Common myeloid progenitor, CD34-positive (primary cell): ENCODE results near the gene ACADS.

ENCODE experiments used
- CTCF ChIA-PET: fragments of 350-600 bp; sonication (Branson Sonifier 250); formaldehyde crosslinking; loops from one replicate; lab custom pipeline; 2021; ENCODE audit warnings: antibody characterized with exemption; lab: Charles Lee
- POLR2A ChIA-PET: fragments of 350-600 bp; sonication (Branson Sonifier 250); formaldehyde crosslinking; loops from one replicate; lab custom pipeline; 2021; ENCODE audit warnings: antibody characterized with exemption; lab: Charles Lee
- DNase-seq, 3 donors: peaks; one replicate each; pipeline versions ENCODE4 v3.0.0 to v3.0.0-alpha.2; 2013
- H3K27ac ChIP-seq, 2 experiments: 1 replicate in 1 of 2; 2 replicates in 1 of 2; pipeline ENCODE4 v1.7.0; 2013; ENCODE audit warnings: inconsistent platforms in 2 of 2, low read length in 2 of 2, mild to moderate bottlenecking in 2 of 2, low read depth in 1 of 2, moderate library complexity in 1 of 2; ENCODE audit not compliant: severe bottlenecking in 2 of 2, insufficient read depth in 1 of 2, poor library complexity in 1 of 2
- H3K27me3 ChIP-seq, 5 experiments: replicated peaks in 2 of 5; 1 replicate in 3 of 5; 2 replicates in 2 of 5; pipeline versions ENCODE4 v1.6.1 to v1.7.0; 2013; ENCODE audit warnings: low read length in 4 of 5, mild to moderate bottlenecking in 2 of 5, moderate library complexity in 2 of 5, inconsistent platforms in 1 of 5; ENCODE audit not compliant: insufficient read depth in 5 of 5, control insufficient read depth in 4 of 5
- H3K36me3 ChIP-seq, 4 experiments: 1 replicate in 2 of 4; 2 replicates in 2 of 4; pipeline versions ENCODE4 v1.6.1 to v1.7.0; 2013; ENCODE audit warnings: low read length in 3 of 4, control low read depth in 1 of 4, mild to moderate bottlenecking in 1 of 4; ENCODE audit not compliant: control insufficient read depth in 4 of 4, insufficient read depth in 4 of 4
- H3K4me1 ChIP-seq, 4 experiments: 1 replicate in 3 of 4; 2 replicates in 1 of 4; pipeline versions ENCODE4 v1.6.1 to v1.7.1; 2013; ENCODE audit warnings: low read length in 3 of 4, mild to moderate bottlenecking in 3 of 4, control low read depth in 1 of 4, inconsistent platforms in 1 of 4, moderate library complexity in 1 of 4; ENCODE audit not compliant: control insufficient read depth in 4 of 4, insufficient read depth in 4 of 4; ENCODE audit errors: control extremely low read depth in 1 of 4
- H3K4me3 ChIP-seq, 7 experiments: 1 replicate in 4 of 7; 2 replicates in 3 of 7; pipeline versions ENCODE4 v1.5.1 to v1.7.0; 2013; ENCODE audit warnings: mild to moderate bottlenecking in 7 of 7, low read length in 6 of 7, moderate library complexity in 6 of 7, inconsistent platforms in 2 of 7, low read depth in 2 of 7, control low read depth in 1 of 7; ENCODE audit not compliant: insufficient read depth in 4 of 7, control insufficient read depth in 1 of 7; ENCODE audit errors: extremely low read depth in 1 of 7
- H3K9me3 ChIP-seq, 5 experiments: 1 replicate in 4 of 5; 2 replicates in 1 of 5; pipeline versions ENCODE4 v1.6.1 to v1.7.1; 2013; ENCODE audit warnings: low read length in 4 of 5, mild to moderate bottlenecking in 2 of 5, inconsistent platforms in 1 of 5, low read depth in 1 of 5, moderate library complexity in 1 of 5; ENCODE audit not compliant: control insufficient read depth in 4 of 5, insufficient read depth in 2 of 5; ENCODE audit errors: control extremely low read depth in 1 of 5
- WGBS: methylation state at CpG from one replicate; pipeline ENCODE4 v1.1.5; 2013; ENCODE audit not compliant: insufficient coverage; 5-methylcytosine and 5-hydroxymethylcytosine counted together

Gene ACADS

DNA sequence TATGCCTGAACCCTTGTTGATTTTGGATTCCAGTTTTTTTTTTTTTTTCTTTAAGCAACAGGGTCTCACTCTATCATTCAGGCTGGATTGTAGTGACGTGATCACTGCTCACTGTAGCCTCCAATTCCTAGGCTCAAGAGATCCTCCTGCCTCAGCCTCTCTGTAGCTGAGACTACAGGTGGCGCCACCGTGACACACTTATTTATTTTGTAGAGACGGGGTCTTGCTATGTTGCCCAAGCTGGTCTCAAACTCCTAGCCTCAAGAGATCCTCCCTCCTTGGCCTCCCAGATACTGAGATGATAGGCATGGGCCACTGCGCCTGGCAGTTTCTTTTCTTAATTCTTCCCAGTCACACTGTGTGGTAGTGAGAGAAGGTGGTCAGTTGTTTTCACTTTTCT lies 25.2 kb downstream of the ACADS start:
- H3K9me3 ChIP-seq = peaks cover 0 to 8% (median 0%) of the 10 kb centered on the region in 5 experiments
- H3K36me3 ChIP-seq = no peaks in the 10 kb centered on the region
- H3K27ac ChIP-seq = no peak overlapping the region
- ChIA-PET POLR2A (no interaction called here), CTCF (interaction anchor here (0.6 to 1.6 kb wide), 3 partner anchors 9 to 246 kb away, joined by 3 to 5 read pairs (median 3); no protein-coding TSS in a partner anchor)
- H3K27me3 ChIP-seq = no peaks in the 10 kb centered on the region
- peaks cover 0 to 2% (median 0%) of the 10 kb centered on the region in 4 experiments for H3K4me1 ChIP-seq
- WGBS = 93% methylated on average over 5 of the region's 5 CpGs
- DNase-seq = no peak
- no peak overlapping the region for H3K4me3 ChIP-seq

DNA sequence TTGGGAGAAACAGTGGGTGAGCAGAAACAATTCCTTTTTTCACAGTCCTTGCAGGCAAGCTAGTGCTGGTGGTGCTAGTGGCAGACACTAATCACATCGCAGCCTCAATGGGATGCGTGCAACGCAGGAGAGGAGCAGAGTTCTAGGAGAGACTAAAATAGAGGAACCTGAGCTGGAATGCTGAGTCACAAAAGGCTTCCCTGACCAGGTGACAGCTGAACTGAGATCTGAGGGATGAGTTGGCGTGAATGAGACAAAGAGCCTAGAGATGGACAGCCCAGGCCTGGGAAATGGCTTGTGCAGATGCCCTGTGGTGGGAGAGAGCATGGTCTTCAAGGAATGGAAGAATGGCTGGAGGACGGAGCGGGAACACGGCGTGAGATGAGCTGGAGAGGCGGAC lies 25.8 kb downstream of the ACADS start:
- no peak overlapping the region for H3K4me3 ChIP-seq
- 95% methylated on average over 8 of the region's 9 CpGs for whole genome bisulfite sequencing
- peaks cover 0 to 2% (median 0%) of the 10 kb centered on the region in 4 experiments for H3K4me1 ChIP-seq
- no peaks in the 10 kb centered on the region for H3K27me3 ChIP-seq
- no peak overlapping the region for H3K27ac ChIP-seq
- H3K9me3 ChIP-seq = peaks cover 0 to 8% (median 0%) of the 10 kb centered on the region in 5 experiments
- no peaks in the 10 kb centered on the region for H3K36me3 ChIP-seq
- CTCF ChIA-PET = interaction anchor here (0.8 to 1.6 kb wide), 2 partner anchors 9 to 12 kb away, joined by 3 to 5 read pairs; no protein-coding TSS in a partner anchor
- POLR2A ChIA-PET = no interaction called here
- DNase-seq = peak in 2 of 3 donors; percentile 37 to 46

DNA sequence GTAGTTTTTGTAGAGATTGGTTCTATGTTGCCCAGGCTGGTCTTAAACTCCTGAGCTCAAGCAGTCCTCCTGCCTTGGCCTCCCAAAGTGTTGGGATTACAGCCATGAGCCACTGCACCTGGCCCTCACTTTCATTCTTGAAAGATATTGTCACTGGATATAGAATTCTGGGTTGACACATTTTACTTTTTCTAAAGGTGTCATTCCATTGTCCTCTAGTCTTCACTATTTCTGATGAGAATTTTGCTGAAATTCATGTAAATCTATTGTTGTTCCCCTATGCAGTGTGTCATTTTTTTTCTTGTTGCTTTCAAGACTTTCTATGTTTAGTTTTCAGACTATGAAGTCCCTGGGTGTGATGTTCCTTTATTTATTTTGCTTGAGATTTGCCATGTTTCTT lies 29.2 kb downstream of the ACADS start:
- peaks cover 0 to 7% (median 0%) of the 10 kb centered on the region in 4 experiments for H3K4me1 ChIP-seq
- CTCF ChIA-PET = no interaction called here
- peaks cover 0 to 8% (median 0%) of the 10 kb centered on the region in 5 experiments for H3K9me3 ChIP-seq
- no peaks in the 10 kb centered on the region for H3K27me3 ChIP-seq
- POLR2A ChIA-PET = no interaction called here
- H3K4me3 ChIP-seq = no peak overlapping the region
- H3K36me3 ChIP-seq = peaks cover 0 to 1% (median 0%) of the 10 kb centered on the region in 4 experiments
- no peak overlapping the region for H3K27ac ChIP-seq
- DNase-seq = no peak

DNA sequence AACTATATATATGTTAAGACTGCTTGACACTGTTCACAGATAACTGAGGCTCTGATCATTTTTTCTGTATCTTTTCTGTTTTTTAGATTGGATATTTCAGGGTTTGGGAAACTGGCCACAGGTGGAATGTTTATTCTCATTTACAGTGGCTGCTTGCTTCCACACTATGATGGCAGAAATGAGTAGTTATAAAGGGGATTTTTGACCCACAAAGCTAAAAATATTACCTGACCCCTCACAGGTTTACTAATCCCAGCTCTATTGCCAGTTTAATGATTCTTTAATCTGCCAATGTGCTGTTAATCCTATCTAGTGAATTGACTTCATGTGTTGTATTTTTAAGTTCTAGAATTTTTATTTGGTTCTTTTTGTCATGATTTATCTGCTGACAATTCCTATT lies 29.6 kb downstream of the ACADS start:
- ChIA-PET POLR2A (no interaction called here), CTCF (no interaction called here)
- Histone ChIP-seq H3K4me1 (peaks cover 0 to 7% (median 0%) of the 10 kb centered on the region in 4 experiments), H3K4me3 (no peak overlapping the region), H3K36me3 (peaks cover 0 to 6% (median 1%) of the 10 kb centered on the region in 4 experiments), H3K27ac (no peak overlapping the region), H3K9me3 (peaks cover 0 to 8% (median 0%) of the 10 kb centered on the region in 5 experiments), H3K27me3 (no peaks in the 10 kb centered on the region)
- no peak for DNase-seq

DNA sequence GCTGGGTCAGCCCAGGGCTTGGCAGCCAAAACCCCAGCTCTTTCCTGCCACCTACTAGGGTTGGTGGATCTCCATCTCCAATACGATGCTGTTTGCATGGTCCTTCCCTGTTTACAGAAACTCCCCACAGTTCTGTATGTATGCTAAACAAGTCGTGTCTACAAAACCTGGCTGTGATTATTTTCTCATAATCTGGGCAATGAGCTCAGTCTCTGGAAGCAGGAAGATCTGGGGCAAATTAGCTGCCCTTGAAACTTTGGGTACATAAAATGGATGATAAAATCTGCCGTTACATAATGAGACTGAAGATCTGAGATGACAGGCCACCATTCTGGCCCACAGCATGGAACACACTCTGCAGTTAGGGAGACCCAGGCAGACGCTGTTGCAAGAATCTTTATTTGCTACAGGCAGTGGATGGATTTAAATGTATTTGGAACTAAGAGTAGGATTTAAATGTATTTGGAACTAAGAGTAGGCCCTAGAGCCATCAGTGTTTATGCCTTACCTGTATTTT lies 31.7 kb downstream of the ACADS start:
- POLR2A ChIA-PET = no interaction called here
- no peak overlapping the region for H3K4me3 ChIP-seq
- 100% methylated on average over 3 of the region's 4 CpGs for WGBS
- DNase-seq = no peak
- H3K27ac ChIP-seq = no peak overlapping the region
- H3K27me3 ChIP-seq = no peaks in the 10 kb centered on the region
- peaks cover 0 to 5% (median 0%) of the 10 kb centered on the region in 4 experiments for H3K4me1 ChIP-seq
- peaks cover 0 to 23% (median 10%) of the 10 kb centered on the region in 4 experiments for H3K36me3 ChIP-seq
- H3K9me3 ChIP-seq = peaks cover 0 to 8% (median 0%) of the 10 kb centered on the region in 5 experiments
- CTCF ChIA-PET = interaction anchor here (1.0 to 2.2 kb wide), 3 partner anchors 11 to 215 kb away, joined by 3 to 8 read pairs (median 4); no protein-coding TSS in a partner anchor

DNA sequence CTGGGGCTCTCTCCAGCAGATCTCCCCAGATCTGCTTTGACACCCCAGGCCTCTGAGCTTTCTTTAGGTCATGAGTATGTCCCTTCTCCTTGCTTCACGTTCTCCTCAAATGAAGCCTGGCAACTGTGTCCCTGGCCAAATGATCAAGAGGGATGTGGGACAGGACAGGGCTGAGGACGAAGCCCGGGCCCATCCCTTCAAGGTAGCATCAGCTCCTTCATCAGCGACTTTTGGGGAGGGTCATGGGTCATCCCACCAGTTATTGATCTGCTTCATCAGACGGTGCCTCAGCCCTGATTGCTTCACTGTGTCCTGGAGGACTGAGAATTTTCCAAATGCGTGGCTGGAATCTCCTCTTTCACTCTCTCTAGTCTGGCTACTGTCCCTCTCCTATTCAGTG lies 32.3 kb downstream of the ACADS start:
- peaks cover 0 to 28% (median 11%) of the 10 kb centered on the region in 4 experiments for H3K36me3 ChIP-seq
- H3K9me3 ChIP-seq = peaks cover 0 to 8% (median 0%) of the 10 kb centered on the region in 5 experiments
- H3K4me3 ChIP-seq = no peak overlapping the region
- WGBS = 98% methylated on average over 6 of the region's 6 CpGs
- CTCF ChIA-PET = interaction anchor here (1.0 to 2.2 kb wide), 3 partner anchors 10 to 214 kb away, joined by 3 to 8 read pairs (median 4); no protein-coding TSS in a partner anchor
- no peak overlapping the region for H3K27ac ChIP-seq
- POLR2A ChIA-PET = no interaction called here
- DNase-seq = no peak
- peaks cover 0 to 5% (median 0%) of the 10 kb centered on the region in 4 experiments for H3K4me1 ChIP-seq
- H3K27me3 ChIP-seq = no peaks in the 10 kb centered on the region

DNA sequence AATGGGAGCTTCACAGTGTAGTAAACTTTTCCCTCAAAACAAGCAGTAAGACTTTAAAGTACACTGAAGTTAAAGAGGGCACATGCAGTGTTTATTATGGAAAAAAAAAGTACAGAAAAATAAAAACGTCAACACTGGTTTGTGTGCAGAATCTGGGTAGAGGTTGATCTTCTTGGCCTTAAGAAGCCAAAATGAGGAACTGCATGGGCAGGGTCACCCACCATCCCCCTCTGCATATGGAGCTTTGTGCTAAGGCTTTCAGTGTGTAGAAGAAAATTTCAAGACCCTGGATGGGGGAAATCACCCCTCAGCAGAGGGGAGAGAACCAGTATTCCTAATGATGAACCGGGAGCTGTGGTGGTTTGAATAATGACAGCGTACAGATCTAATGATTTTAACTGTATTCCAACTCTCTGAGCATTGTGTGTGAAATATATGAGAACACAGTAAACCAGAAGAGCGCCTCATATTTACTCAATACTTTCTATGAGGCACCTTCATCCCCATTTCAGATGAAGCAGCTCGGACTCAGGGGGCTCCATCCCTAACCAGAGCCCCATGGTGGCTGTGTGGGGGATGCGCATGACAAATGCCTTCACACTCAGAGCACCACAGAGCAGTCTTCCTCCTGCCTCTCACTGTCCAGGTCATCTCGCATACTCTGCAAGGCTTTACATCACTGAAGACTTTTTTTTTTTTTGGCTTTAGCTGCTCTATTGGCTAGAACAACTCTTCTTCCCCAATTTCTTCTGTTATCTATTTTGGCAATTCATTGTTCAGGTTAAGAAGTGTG lies 33.4 kb downstream of the ACADS start:
- ChIA-PET CTCF (no interaction called here), POLR2A (no interaction called here)
- Histone ChIP-seq H3K4me3 (no peak overlapping the region), H3K4me1 (peaks cover 0 to 5% (median 0%) of the 10 kb centered on the region in 4 experiments), H3K36me3 (peaks cover 0 to 38% (median 17%) of the 10 kb centered on the region in 4 experiments), H3K27ac (no peak overlapping the region), H3K9me3 (peaks cover 0 to 8% (median 0%) of the 10 kb centered on the region in 5 experiments), H3K27me3 (no peaks in the 10 kb centered on the region)
- WGBS = 91% methylated on average over 4 of the region's 7 CpGs
- peak in 2 of 3 donors; percentile 11 to 15 for DNase-seq
